ENCODE results near the gene MAP4. TPM values are rescaled to one million over a fixed set of nuclear protein-coding genes. Genes with fewer than 3 reads are reported as not detected.

Gene MAP4
- total RNA-seq, 1 experiment from 2014 or later, result 140 TPM

GRCh38 chr3:47909607-47910006 is 106.6 kb downstream of the MAP4 start:
- TF ChIP-seq CTCF (conservative IDR thresholded peaks at IDR 0.05), result no peak
- no peak for DNase-seq
- Mint-ChIP-seq H3K4me1 (peaks cover 15 to 24% of the 10 kb centered on the region in 2 experiments), H3K4me3 (no peak overlapping the region), H3K9me3 (no peaks in the 10 kb centered on the region), H3K36me3 (ENCODE audit: insufficient read depth in 1 of 3, low read depth in 3 of 3) (peaks cover 9 to 45% (median 27%) of the 10 kb centered on the region in 3 experiments; a peak in 6 of 7 replicates), H3K27ac (peak overlapping the region in 2 of 3 experiments; percentile 20 to 53; a peak in 4 of 7 replicates), H3K27me3 (ENCODE audit: low read depth) (no peaks in the 10 kb centered on the region)
- no peak overlapping the region for H3K18ac ChIP-seq (ENCODE audit: insufficient read length, low read depth, low read length)
- H2BK120ac ChIP-seq (ENCODE audit: low read depth, low read length, poor library complexity, severe bottlenecking), result no peak overlapping the region
- H3K9ac ChIP-seq (ENCODE audit: extremely low read depth, insufficient read length, low read length), result no peak overlapping the region
- H3K23ac ChIP-seq (ENCODE audit: insufficient read length, low read depth, low read length), result no peak overlapping the region
- no peaks in the 10 kb centered on the region for H3K23me2 ChIP-seq (ENCODE audit: insufficient read length, low read depth, low read length, poor library complexity, severe bottlenecking)
- no peak overlapping the region for H4K5ac ChIP-seq (ENCODE audit: insufficient read length, low read depth, low read length)
- H2AK5ac ChIP-seq (ENCODE audit: insufficient read length, low read length), result no peak overlapping the region
- no peak overlapping the region for H4K91ac ChIP-seq (ENCODE audit: insufficient read length, low read depth, low read length)
- WGBS (ENCODE audit: extremely low coverage, insufficient read length, low lambda C conversion rate), result no CpG with 5 or more reads among the region's 2 CpGs
- H2BK12ac ChIP-seq (ENCODE audit: insufficient read length, low read depth, low read length), result no peak overlapping the region
- H3K4me1 ChIP-seq (ENCODE audit: insufficient read depth, low read length), result no peaks in the 10 kb centered on the region
- no peaks in the 10 kb centered on the region for H3K9me3 ChIP-seq (ENCODE audit: control insufficient read depth, low read depth, low read length)
- H3K27ac ChIP-seq (ENCODE audit: insufficient read length, low read depth, low read length), result no peak overlapping the region
- no peak overlapping the region for H2BK5ac ChIP-seq (ENCODE audit: insufficient read length, low read length)
- no peaks in the 10 kb centered on the region for H4K20me1 ChIP-seq (ENCODE audit: control insufficient read depth, insufficient read depth, insufficient read length)
- H3K79me1 ChIP-seq (ENCODE audit: insufficient read depth, low read depth, low read length, poor library complexity, severe bottlenecking), result no peaks in the 10 kb centered on the region
- no peak overlapping the region for H3K14ac ChIP-seq (ENCODE audit: insufficient read depth, low read length)
- H3K4me2 ChIP-seq (ENCODE audit: insufficient read depth, insufficient read length, low read length), result no peak overlapping the region
- no peak overlapping the region for H4K8ac ChIP-seq (replicated peaks; ENCODE audit: insufficient read length, low read depth, low read length)
- no peaks in the 10 kb centered on the region for H3K27me3 ChIP-seq (ENCODE audit: insufficient read depth, low read length)
- H3T11ph ChIP-seq (ENCODE audit: low read length), result no peak overlapping the region
- no peak overlapping the region for H3K4ac ChIP-seq (ENCODE audit: low read depth, low read length)
- H2BK20ac ChIP-seq (ENCODE audit: low read depth, low read length, poor library complexity, severe bottlenecking), result no peak overlapping the region
- H3K56ac ChIP-seq (ENCODE audit: insufficient read length, low read depth, low read length), result no peak overlapping the region
- no peaks in the 10 kb centered on the region for H3K79me2 ChIP-seq (ENCODE audit: insufficient read depth, low read length)
- no peak overlapping the region for H2BK15ac ChIP-seq (ENCODE audit: low read depth, low read length)
- H2AFZ ChIP-seq (ENCODE audit: low read length), result no peak overlapping the region

All from H9 (cell line).